Endodermal cell (in vitro differentiated cells): ENCODE data around the gene YIF1A. TPM values are rescaled to one million over a fixed set of nuclear protein-coding genes. Genes with fewer than 3 reads are reported as not detected.

ENCODE experiments used
- DNase-seq: peaks from one replicate; pipeline ENCODE4 v3.0.0-alpha.2; 2017
- H3K27ac ChIP-seq: 2 replicates; pipeline ENCODE4 v1.5.1; 2013; ENCODE audit warnings: mild to moderate bottlenecking, low read depth, low read length, moderate library complexity
- H3K27me3 ChIP-seq: 2 replicates; pipeline ENCODE4 v1.6.1; 2013; ENCODE audit warnings: mild to moderate bottlenecking, low read length, moderate library complexity; ENCODE audit not compliant: insufficient read depth, control insufficient read depth, poor library complexity, severe bottlenecking
- H3K36me3 ChIP-seq: 2 replicates; pipeline ENCODE4 v1.7.0; 2013; ENCODE audit warnings: mild to moderate bottlenecking, low read length, moderate library complexity; ENCODE audit not compliant: control insufficient read depth, insufficient read depth
- H3K4me1 ChIP-seq: one replicate; pipeline ENCODE4 v1.7.0; 2013; ENCODE audit warnings: low read length; ENCODE audit not compliant: control insufficient read depth, insufficient read depth
- H3K4me3 ChIP-seq: 2 replicates; pipeline ENCODE4 v1.5.1; 2013; ENCODE audit warnings: mild to moderate bottlenecking, low read length, moderate library complexity
- H3K9ac ChIP-seq: 2 replicates; pipeline ENCODE4 v1.6.1; 2013; ENCODE audit warnings: mild to moderate bottlenecking, low read length, moderate library complexity; ENCODE audit not compliant: poor library complexity, severe bottlenecking; ENCODE audit errors: extremely low read depth
- H3K9me3 ChIP-seq: 2 replicates; pipeline ENCODE4 v1.6.1; 2013; ENCODE audit warnings: mild to moderate bottlenecking, low read length, moderate library complexity; ENCODE audit not compliant: control insufficient read depth
- H3K27ac Mint-ChIP-seq: 2 replicates; pipeline ENCODE4 v1.8.0; 2020; ENCODE audit warnings: mixed read lengths
- H3K27me3 Mint-ChIP-seq: 2 replicates; pipeline ENCODE4 v1.8.0; 2021; ENCODE audit warnings: mild to moderate bottlenecking, mixed read lengths; ENCODE audit not compliant: insufficient read depth
- H3K36me3 Mint-ChIP-seq: 2 replicates; pipeline ENCODE4 v1.8.0; 2020; ENCODE audit warnings: low read depth, mixed read lengths
- H3K4me1 Mint-ChIP-seq: 2 replicates; pipeline ENCODE4 v1.8.0; 2020; ENCODE audit warnings: mixed read lengths
- H3K4me3 Mint-ChIP-seq: 2 replicates; pipeline ENCODE4 v1.8.0; 2020; ENCODE audit warnings: mild to moderate bottlenecking, moderate library complexity, mixed read lengths
- H3K9me3 Mint-ChIP-seq: 2 replicates; pipeline ENCODE4 v1.8.0; 2020; ENCODE audit warnings: mild to moderate bottlenecking, mixed read lengths
- CTCF ChIP-seq: fragments of 200-600 bp; sonication (generic); conservative IDR thresholded peaks from 2 replicates; pipeline ENCODE4 v1.5.0; 2021; ENCODE audit warnings: antibody characterized with exemption, mild to moderate bottlenecking
- WGBS, 2 experiments: methylation state at CpG; one replicate each; pipeline versions ENCODE4 v1.1.5 to v1.1.7; 2013; ENCODE audit warnings: missing lambda C conversion rate in 2 of 2, mixed read lengths in 1 of 2; ENCODE audit not compliant: insufficient coverage in 1 of 2, insufficient read length in 1 of 2; 5-methylcytosine and 5-hydroxymethylcytosine counted together
- total RNA-seq, 2 donors: library from RNA; stranded (reverse); fragmentation: NEBNext Ultra II Directional in 1 of 2; extraction: Animal tissue kit (Norgen Biotek cat#: 25700) in 1 of 2; gene quantifications; 2 replicates in 1 of 2; 3 replicates in 1 of 2; pipeline ENCODE4 v1.2.1, GENCODE V29; 2021

YIF1A gene
- total RNA-seq, 2 donors from 2014 or later, result 70.6 to 80.1 TPM

GRCh38 chr11:66310324-66310723 is 21.4 kb upstream of the YIF1A start:
- Histone ChIP-seq H3K9me3 (no peaks in the 10 kb centered on the region), H3K4me1 (peaks cover 3% of the 10 kb centered on the region), H3K4me3 (no peak overlapping the region), H3K36me3 (no peaks in the 10 kb centered on the region), H3K27ac (no peak overlapping the region), H3K9ac (no peak overlapping the region), H3K27me3 (no peaks in the 10 kb centered on the region)
- Mint-ChIP-seq H3K27me3 (peaks cover 28% of the 10 kb centered on the region), H3K36me3 (no peaks in the 10 kb centered on the region), H3K27ac (no peak overlapping the region), H3K9me3 (no peaks in the 10 kb centered on the region), H3K4me1 (peaks cover 5% of the 10 kb centered on the region), H3K4me3 (no peak overlapping the region)
- DNase-seq, result peak; percentile 39
- 92 to 94% methylated on average over 7 to 8 of the region's 8 CpGs for WGBS, 2 experiments
- TF ChIP-seq CTCF, result no peak

- Histone ChIP-seq H3K4me3 (no peak overlapping the region), H3K27me3 (no peaks in the 10 kb centered on the region), H3K9me3 (no peaks in the 10 kb centered on the region), H3K36me3 (no peaks in the 10 kb centered on the region), H3K9ac (no peak overlapping the region), H3K27ac (no peak overlapping the region), H3K4me1 (peaks cover 3% of the 10 kb centered on the region)
- H3K27ac Mint-ChIP-seq, result no peak overlapping the region
- no peaks in the 10 kb centered on the region for H3K9me3 Mint-ChIP-seq
- H3K4me1 Mint-ChIP-seq, result peaks cover 5% of the 10 kb centered on the region
- DNase-seq, result no peak
- H3K27me3 Mint-ChIP-seq, result peaks cover 25% of the 10 kb centered on the region
- TF ChIP-seq CTCF, result no peak
- H3K36me3 Mint-ChIP-seq, result no peaks in the 10 kb centered on the region
- H3K4me3 Mint-ChIP-seq, result no peak overlapping the region
- WGBS, 2 experiments, result 90 to 93% methylated on average over 3 of the region's 3 CpGs
These were observed 20.5 kb upstream of the YIF1A start for GRCh38 chr11:66309475-66309874.

GRCh38 chr11:66302656-66303055 is 13.7 kb upstream of the YIF1A start:
- Histone ChIP-seq H3K9me3 (no peaks in the 10 kb centered on the region), H3K9ac (no peak overlapping the region), H3K4me1 (no peaks in the 10 kb centered on the region), H3K36me3 (no peaks in the 10 kb centered on the region), H3K27ac (no peak overlapping the region), H3K4me3 (no peak overlapping the region), H3K27me3 (no peaks in the 10 kb centered on the region)
- no peaks in the 10 kb centered on the region for H3K36me3 Mint-ChIP-seq
- WGBS, 2 experiments, result 84 to 96% methylated on average over 12 of the region's 12 CpGs
- peak; percentile 48 for DNase-seq
- TF ChIP-seq CTCF, result no peak
- H3K4me1 Mint-ChIP-seq, result peaks cover under 1% of the 10 kb centered on the region
- H3K27ac Mint-ChIP-seq, result no peak overlapping the region
- no peak overlapping the region for H3K4me3 Mint-ChIP-seq
- H3K27me3 Mint-ChIP-seq, result peaks cover 19% of the 10 kb centered on the region
- no peaks in the 10 kb centered on the region for H3K9me3 Mint-ChIP-seq
